H1 (cell line): ENCODE data around the gene TXNDC15. TPM values are rescaled to one million over a fixed set of nuclear protein-coding genes. Genes with fewer than 3 reads are reported as not detected.
A peak's percentile ranks its signal among the peaks of the same experiment; 100 is the strongest.

Experiments
- CTCF ChIA-PET: fragments of 300-600 bp; sonication (Branson Sonifier 250); formaldehyde crosslinking; loops from one replicate; lab custom pipeline; 2021; ENCODE audit not compliant: partially characterized antibody; lab: Charles Lee
- POLR2A ChIA-PET: fragments of 300-600 bp; sonication (Branson Sonifier 250); formaldehyde crosslinking; loops from one replicate; lab custom pipeline; 2021; ENCODE audit warnings: inconsistent platforms; ENCODE audit not compliant: partially characterized antibody; lab: Charles Lee
- DNase-seq, 2 experiments: peaks; one replicate each; pipeline versions ENCODE4 v3.0.0 to v3.0.0-alpha.2; 2010 to 2022; ENCODE audit warnings: low spot score in 2 of 2, low read depth in 1 of 2, mixed read lengths in 1 of 2
- FAIRE-seq: peaks from 2 replicates; lab custom pipeline; 2011; peaks lifted over from hg19 to GRCh38; lab: Jason Lieb, UNC
- H2AFZ ChIP-seq: 2 replicates; pipeline ENCODE4 v1.8.1; 2012; ENCODE audit warnings: low read length, inconsistent platforms
- H2AK5ac ChIP-seq: 2 replicates; pipeline ENCODE4 v1.6.1; 2013; ENCODE audit warnings: low read depth, low read length
- H2BK120ac ChIP-seq: replicated peaks from 2 replicates; pipeline ENCODE3; 2013; ENCODE audit warnings: low read depth, low read length, inconsistent platforms
- H2BK12ac ChIP-seq: 2 replicates; pipeline ENCODE4 v1.6.1; 2013; ENCODE audit warnings: low read depth, low read length
- H2BK15ac ChIP-seq: 2 replicates; pipeline ENCODE4 v1.6.1; 2013; ENCODE audit warnings: low read length
- H2BK20ac ChIP-seq: 2 replicates; pipeline ENCODE4 v1.6.1; 2013; ENCODE audit warnings: low read length
- H2BK5ac ChIP-seq: 2 replicates; pipeline ENCODE4 v1.6.1; 2013; ENCODE audit warnings: low read depth, low read length
- H3K14ac ChIP-seq: 2 replicates; pipeline ENCODE4 v1.6.1; 2013; ENCODE audit warnings: inconsistent platforms; ENCODE audit not compliant: insufficient read length
- H3K18ac ChIP-seq: 2 replicates; pipeline ENCODE4 v1.6.1; 2013; ENCODE audit warnings: low read length; ENCODE audit errors: extremely low read depth
- H3K23ac ChIP-seq: 2 replicates; pipeline ENCODE4 v1.6.1; 2013; ENCODE audit warnings: inconsistent platforms; ENCODE audit not compliant: insufficient read length
- H3K23me2 ChIP-seq: 2 replicates; pipeline ENCODE4 v1.6.1; 2013; ENCODE audit warnings: low read depth, low read length
- H3K27ac ChIP-seq: 2 replicates; pipeline ENCODE4 v1.6.1; 2011; ENCODE audit warnings: low read depth, low read length, inconsistent platforms
- H3K27me3 ChIP-seq, 4 experiments: replicated peaks in 1 of 4; 1 replicate in 1 of 4; 2 replicates in 3 of 4; pipeline versions ENCODE4 v1.6.1 to v1.8.1; 2011 to 2013; ENCODE audit warnings: low read length in 3 of 4, mild to moderate bottlenecking in 3 of 4, inconsistent platforms in 2 of 4, mixed read lengths in 2 of 4, moderate library complexity in 1 of 4; ENCODE audit not compliant: control insufficient read depth in 3 of 4, insufficient read depth in 3 of 4; ENCODE audit errors: extremely low read depth in 1 of 4
- H3K36me3 ChIP-seq, 4 experiments: 2 replicates each; pipeline versions ENCODE4 v1.6.1 to v1.8.1; 2011 to 2013; ENCODE audit warnings: mild to moderate bottlenecking in 4 of 4, low read length in 3 of 4, moderate library complexity in 2 of 4, control low read depth in 1 of 4, inconsistent platforms in 1 of 4; ENCODE audit not compliant: insufficient read depth in 4 of 4, control insufficient read depth in 2 of 4
- H3K4ac ChIP-seq: replicated peaks from 2 replicates; pipeline ENCODE3; 2013; ENCODE audit warnings: low read length, low read depth, mixed read lengths, inconsistent platforms; ENCODE audit not compliant: insufficient read length
- H3K4me1 ChIP-seq, 4 experiments: replicated peaks in 1 of 4; 1 replicate in 1 of 4; 2 replicates in 3 of 4; pipeline versions ENCODE4 v1.6.1 to v1.8.1; 2011 to 2013; ENCODE audit warnings: low read length in 3 of 4, inconsistent platforms in 2 of 4, mixed read lengths in 1 of 4; ENCODE audit not compliant: insufficient read depth in 4 of 4, control insufficient read depth in 3 of 4
- H3K4me2 ChIP-seq, 2 experiments: 2 replicates each; pipeline versions ENCODE4 v1.6.1 to v1.8.1; 2011 to 2013; ENCODE audit warnings: low read depth in 2 of 2, low read length in 2 of 2, control low read depth in 1 of 2, inconsistent platforms in 1 of 2, mild to moderate bottlenecking in 1 of 2; ENCODE audit not compliant: insufficient read depth in 1 of 2
- H3K4me3 ChIP-seq, 4 experiments: fragments of 200-600, 300-600 bp in 1 of 4; sonication (generic), shearing (Covaris generic), sonication (Bioruptor Twin) in 1 of 4; 2 replicates each; pipeline versions ENCODE4 v1.5.1 to v1.8.1; 2011 to 2016; ENCODE audit warnings: low read length in 4 of 4, low read depth in 3 of 4, control low read depth in 2 of 4, inconsistent platforms in 2 of 4, mild to moderate bottlenecking in 2 of 4, mixed read lengths in 1 of 4, moderate library complexity in 1 of 4; ENCODE audit not compliant: insufficient read depth in 2 of 4; ENCODE audit errors: extremely low read depth in 1 of 4
- H3K56ac ChIP-seq: replicated peaks from 2 replicates; pipeline ENCODE3; 2013; ENCODE audit warnings: low read depth, mild to moderate bottlenecking, mixed read lengths, low read length, inconsistent platforms; ENCODE audit not compliant: insufficient read length
- H3K79me1 ChIP-seq: 2 replicates; pipeline ENCODE4 v1.6.1; 2013; ENCODE audit warnings: low read depth, low read length, control low read depth
- H3K79me2 ChIP-seq, 2 experiments: 2 replicates each; pipeline versions ENCODE4 v1.6.1 to v1.8.1; 2012 to 2013; ENCODE audit warnings: low read length in 2 of 2, mild to moderate bottlenecking in 2 of 2, inconsistent platforms in 1 of 2; ENCODE audit not compliant: insufficient read depth in 2 of 2, control insufficient read depth in 1 of 2
- H3K9ac ChIP-seq, 4 experiments: replicated peaks in 1 of 4; 1 replicate in 1 of 4; 2 replicates in 3 of 4; pipeline versions ENCODE4 v1.6.1 to v1.8.1; 2011 to 2013; ENCODE audit warnings: low read depth in 3 of 4, low read length in 3 of 4, control low read depth in 2 of 4, mild to moderate bottlenecking in 2 of 4, moderate library complexity in 2 of 4, inconsistent platforms in 1 of 4; ENCODE audit errors: extremely low read depth in 1 of 4
- H3K9me3 ChIP-seq, 2 experiments: 2 replicates each; pipeline versions ENCODE4 v1.6.1 to v1.8.1; 2012 to 2013; ENCODE audit warnings: mild to moderate bottlenecking in 2 of 2, moderate library complexity in 2 of 2, control low read depth in 1 of 2, inconsistent platforms in 1 of 2, low read depth in 1 of 2, low read length in 1 of 2, mixed read lengths in 1 of 2; ENCODE audit not compliant: insufficient read depth in 2 of 2
- H4K20me1 ChIP-seq, 2 experiments: replicated peaks in 1 of 2; 2 replicates each; pipeline versions ENCODE3 to v1.8.1; 2011 to 2013; ENCODE audit warnings: inconsistent platforms in 2 of 2, low read length in 2 of 2, mild to moderate bottlenecking in 1 of 2; ENCODE audit not compliant: insufficient read depth in 2 of 2, control insufficient read depth in 1 of 2
- H4K5ac ChIP-seq: 2 replicates; pipeline ENCODE4 v1.6.1; 2013; ENCODE audit warnings: low read length, low read depth, mixed read lengths, inconsistent platforms; ENCODE audit not compliant: insufficient read length
- H4K8ac ChIP-seq: 2 replicates; pipeline ENCODE4 v1.8.0; 2013; ENCODE audit warnings: mild to moderate bottlenecking, moderate library complexity, low read length, inconsistent platforms; ENCODE audit not compliant: insufficient read depth; ENCODE audit errors: extremely low read depth
- H4K91ac ChIP-seq: replicated peaks from 2 replicates; pipeline ENCODE3; 2013; ENCODE audit warnings: low read length, mixed read lengths, inconsistent platforms; ENCODE audit not compliant: insufficient read length
- CBX5 ChIP-seq: fragments of 300-800, 300-1000 bp; sonication (generic); IDR thresholded peaks from 2 replicates; pipeline ENCODE4 v1.7.1; 2016; ENCODE audit warnings: antibody characterized with exemption, low read length, low read depth
- RAD21 ChIP-seq, 2 experiments: IDR thresholded peaks in 1 of 2; conservative IDR thresholded peaks in 1 of 2; 2 replicates each; pipeline ENCODE4 v1.6.1; 2011; ENCODE audit warnings: low read depth in 2 of 2, low read length in 2 of 2, improper control_type of control experiment in 1 of 2, inconsistent platforms in 1 of 2, mild to moderate bottlenecking in 1 of 2, moderate library complexity in 1 of 2
- RXRA ChIP-seq: IDR thresholded peaks from 2 replicates; pipeline ENCODE4 v1.6.1; 2011; ENCODE audit warnings: low read depth, mild to moderate bottlenecking, low read length, moderate library complexity; ENCODE audit not compliant: insufficient read depth
- SAP30 ChIP-seq: fragments of 300-600 bp; sonication (generic); IDR thresholded peaks from 2 replicates; pipeline ENCODE4 v1.7.1; 2012; ENCODE audit warnings: low read length, moderate library complexity, mild to moderate bottlenecking, inconsistent platforms; ENCODE audit not compliant: insufficient read depth, insufficient replicate concordance
- SIRT6 ChIP-seq: IDR thresholded peaks from one replicate; pipeline ENCODE4 v1.7.1; 2012; ENCODE audit warnings: low read length, inconsistent platforms
- TEAD4 ChIP-seq: IDR thresholded peaks from 2 replicates; pipeline ENCODE4 v1.6.1; 2012; ENCODE audit warnings: low read depth, low read length, inconsistent platforms, mixed read lengths
- WGBS, 2 experiments: shearing (Covaris generic) in 1 of 2; methylation state at CpG; one replicate each; pipeline versions ENCODE4 v1.1.6 to v1.1.7; 2013 to 2015; ENCODE audit warnings: low lambda C conversion rate in 2 of 2, mixed read lengths in 2 of 2, inconsistent platforms in 1 of 2, low coverage in 1 of 2, missing lambda C conversion rate in 1 of 2; ENCODE audit not compliant: insufficient replicate concordance in 2 of 2, insufficient coverage in 1 of 2, insufficient read length in 1 of 2; ENCODE audit errors: extremely low coverage in 1 of 2, missing lambda C conversion rate in 1 of 2; 5-methylcytosine and 5-hydroxymethylcytosine counted together
- polyA plus RNA-seq, 7 experiments: library from polyadenylated mRNA; depleted of rRNA in 3 of 7; stranded (reverse) in 5 of 7; unstranded in 2 of 7; fragments of >200 nt in 5 of 7; fragments of 200-250 nt in 2 of 7; gene quantifications; 1 replicate in 5 of 7; 2 replicates in 1 of 7; 4 replicates in 1 of 7; pipeline versions ENCODE4 v1.2.1 to v1.2.3, GENCODE V29; 2011 to 2013; ENCODE audit warnings: missing spikeins in 2 of 7, mixed read lengths in 2 of 7
- total RNA-seq: library from RNA; stranded (reverse); fragmentation: NEBNext Ultra II Directional; extraction: Animal tissue kit (Norgen Biotek cat#: 25700); gene quantifications from 2 replicates; pipeline ENCODE4 v1.2.1, GENCODE V29; 2021
- TF ChIP-seq, protein P1 (sequence below): IDR thresholded peaks from 2 replicates; pipeline ENCODE4 v1.6.1; 2012; ENCODE audit warnings: inconsistent platforms

Gene TXNDC15
- total and polyA plus RNA-seq, 2 of the 8 experiments (the other 6 are each of a cell fraction or from before 2014, with no cell fraction given) = 20.1 to 30.8 TPM

DNA sequence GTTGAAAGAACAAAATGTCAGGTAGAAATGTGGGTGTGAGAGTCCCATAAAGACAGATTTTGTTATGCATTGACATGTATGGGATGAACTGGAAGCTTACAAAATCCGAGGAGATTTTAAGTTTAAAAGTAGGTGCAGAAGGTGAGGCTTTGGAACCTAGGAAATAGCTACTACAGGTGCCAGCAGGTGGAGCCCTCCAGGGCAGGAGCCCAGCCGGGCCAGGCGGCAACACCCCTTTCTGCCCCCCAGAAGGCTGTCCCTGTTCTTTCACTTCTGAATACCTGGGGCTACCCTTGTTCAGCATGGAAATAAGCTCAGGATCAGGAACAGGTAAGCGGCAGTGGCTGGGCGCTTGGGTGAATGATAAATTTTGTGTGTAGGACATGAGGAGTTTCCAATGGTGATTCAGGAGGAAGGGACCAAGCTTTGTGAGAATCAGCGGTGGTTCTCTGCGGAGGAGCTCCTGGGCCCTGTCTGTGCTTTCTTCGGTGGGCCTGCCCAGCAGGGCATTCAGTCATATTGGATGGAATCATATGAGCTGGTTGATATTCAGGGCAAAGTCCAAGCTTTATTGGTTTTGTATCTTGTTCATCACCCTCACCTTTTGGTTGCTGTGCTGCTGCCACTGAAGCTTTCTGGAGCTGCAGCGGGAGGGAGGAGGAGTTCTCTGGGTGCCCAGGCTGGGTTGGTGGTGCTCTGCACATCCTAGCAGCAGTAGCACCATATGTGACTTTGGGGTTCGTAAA, 43.1 kb downstream of the TXNDC15 start:
- Histone ChIP-seq H2BK15ac (no peak overlapping the region), H4K91ac (no peak overlapping the region), H2AK5ac (no peak overlapping the region), H2AFZ (no peak overlapping the region), H2BK5ac (no peak overlapping the region), H2BK20ac (no peak overlapping the region), H3K79me1 (no peaks in the 10 kb centered on the region), H3K4me3 (no peak overlapping the region), H3K9ac (no peak overlapping the region), H3K9me3 (no peaks in the 10 kb centered on the region), H4K20me1 (peaks cover 0 to 9% of the 10 kb centered on the region in 2 experiments), H3K79me2 (0 out of 4 replicates have a peak, but pooled peaks cover 0 to 3% of the 10 kb centered on the region in 2 experiments), H3K14ac (no peak overlapping the region), H3K23me2 (0 out of 2 replicates have a peak, but pooled peaks cover 2% of the 10 kb centered on the region), H3K23ac (no peak overlapping the region), H3K27ac (no peak overlapping the region), H3K56ac (no peak overlapping the region), H4K5ac (no peak overlapping the region), H3K27me3 (no peaks in the 10 kb centered on the region), H3K36me3 (peaks cover under 1 to 10% (median 2%) of the 10 kb centered on the region in 4 experiments; a peak in 6 of 8 replicates), H2BK120ac (no peak overlapping the region), H3K18ac (no peak overlapping the region), H3K4me2 (no peak overlapping the region), H2BK12ac (no peak overlapping the region), H3K4me1 (no peaks in the 10 kb centered on the region; a peak in 1 of 7 replicates), H4K8ac (no peak overlapping the region), H3K4ac (no peak overlapping the region)
- CTCF ChIA-PET = interaction anchor here (0.6 to 7.4 kb wide), 46 partner anchors 9 to 403 kb away, joined by 3 to 49 read pairs (median 4); partner anchors contain the start of genes C5orf24 and PCBD2
- peak in 1 of 2 experiments; percentile 67 for DNase-seq
- POLR2A ChIA-PET = interaction anchor here (0.6 to 2.0 kb wide), 7 partner anchors 8 to 104 kb away, joined by 3 to 15 read pairs (median 4); partner anchors contain the start of gene PCBD2
- WGBS, 2 experiments = 84% methylated on average over 10 of the region's 10 CpGs; no CpG with 5 or more reads in 1 of the 2 experiments
- no peak for FAIRE-seq
- peak; percentile 61 to 63 for TF ChIP-seq RAD21 (IDR thresholded peaks at IDR 0.05 in 1 of 2, conservative IDR thresholded peaks at IDR 0.05 in 1 of 2; ENCODE audit: low read depth in 2 of 2, low read length in 2 of 2)
- no peak for TF ChIP-seq TEAD4
- TF ChIP-seq, protein P1, sequence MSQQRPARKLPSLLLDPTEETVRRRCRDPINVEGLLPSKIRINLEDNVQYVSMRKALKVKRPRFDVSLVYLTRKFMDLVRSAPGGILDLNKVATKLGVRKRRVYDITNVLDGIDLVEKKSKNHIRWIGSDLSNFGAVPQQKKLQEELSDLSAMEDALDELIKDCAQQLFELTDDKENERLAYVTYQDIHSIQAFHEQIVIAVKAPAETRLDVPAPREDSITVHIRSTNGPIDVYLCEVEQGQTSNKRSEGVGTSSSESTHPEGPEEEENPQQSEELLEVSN = no peak
- TF ChIP-seq RXRA = no peak
- TF ChIP-seq SIRT6 = no peak
- no peak for TF ChIP-seq CBX5
- no peak for TF ChIP-seq SAP30
